HCT116 (cell line): ENCODE measurements around the gene NT5C3B. TPM values are rescaled to one million over a fixed set of nuclear protein-coding genes. Genes with fewer than 3 reads are reported as not detected.

Experiments used
- ATAC-seq: fragments of 200-7000 bp; cut with Tn5 transposase; 2 replicates; pipeline ENCODE4 v1.9.1; 2020; ENCODE audit warnings: mild to moderate bottlenecking, moderate library complexity
- BruUV-seq: library from RNA; stranded (reverse); fragments of 400-500 nt; replicated peaks from 2 replicates; lab custom pipeline; 2021; lab: Mats Ljungman, UMichigan
- CTCF ChIA-PET: fragments of 300-600 bp; sonication (Branson Sonifier 250); formaldehyde crosslinking; loops from one replicate; lab custom pipeline; 2021; ENCODE audit warnings: antibody characterized with exemption; lab: Charles Lee
- POLR2A ChIA-PET: fragments of 300-600, 350-600 bp; sonication (Branson Sonifier 250); formaldehyde crosslinking; loops from one replicate; lab custom pipeline; 2021; ENCODE audit warnings: antibody characterized with exemption; lab: Charles Lee
- RAD21 ChIA-PET, 2 experiments: fragments of 300-600 bp; sonication (Branson Sonifier 250); formaldehyde crosslinking; loops; one replicate each; lab custom pipeline; 2023; ENCODE audit warnings: low total read pairs in 2 of 2; ENCODE audit not compliant: uncharacterized antibody in 2 of 2, unreplicated experiment in 2 of 2, low non-redundant PET in 1 of 2; lab: Charles Lee
- DNase-seq: peaks from one replicate; pipeline ENCODE4 v3.0.0-alpha.2; 2010; ENCODE audit warnings: low read depth, low spot score
- H2AFZ ChIP-seq: fragments of 200-600 bp; shearing (Covaris generic), sonication (generic); 2 replicates; pipeline ENCODE4 v1.6.1; 2017; ENCODE audit warnings: low read depth, mixed run types, mixed read lengths, antibody characterized with exemption, low read length; ENCODE audit not compliant: poor library complexity, severe bottlenecking
- H3K27ac ChIP-seq: 2 replicates; pipeline ENCODE4 v1.5.1; 2012; ENCODE audit warnings: low read depth, low read length
- H3K27me3 ChIP-seq: fragments of 200-600 bp; sonication (generic); 2 replicates; pipeline ENCODE4 v1.6.1; 2016; ENCODE audit warnings: mixed run types, low read length, mixed read lengths; ENCODE audit not compliant: insufficient read depth
- H3K36me3 ChIP-seq, 2 experiments: fragments of 200-500 bp in 1 of 2; fragments of 200-600 bp in 1 of 2; sonication (Bioruptor generic) in 1 of 2; sonication (generic) in 1 of 2; 2 replicates each; pipeline versions ENCODE4 v1.5.1 to v1.6.1; 2014 to 2016; ENCODE audit warnings: low read length in 2 of 2, inconsistent platforms in 1 of 2, mixed read lengths in 1 of 2, mixed run types in 1 of 2; ENCODE audit not compliant: insufficient read depth in 2 of 2, control insufficient read depth in 1 of 2
- H3K4me1 ChIP-seq, 2 experiments: fragments of 200-600 bp in 1 of 2; sonication (generic) in 1 of 2; 2 replicates each; pipeline versions ENCODE4 v1.5.1 to v1.6.1; 2012 to 2017; ENCODE audit warnings: low read length in 2 of 2, inconsistent platforms in 1 of 2, mild to moderate bottlenecking in 1 of 2, mixed read lengths in 1 of 2, mixed run types in 1 of 2, moderate library complexity in 1 of 2; ENCODE audit not compliant: insufficient read depth in 2 of 2, control insufficient read depth in 1 of 2
- H3K4me2 ChIP-seq: fragments of 200-600 bp; sonication (generic); 2 replicates; pipeline ENCODE4 v1.6.1; 2017; ENCODE audit warnings: mixed run types, low read length, mixed read lengths
- H3K4me3 ChIP-seq, 2 experiments: fragments of 200-600 bp in 1 of 2; sonication (generic) in 1 of 2; replicated peaks in 1 of 2; 2 replicates each; pipeline ENCODE4 v1.5.1; 2011 to 2016; ENCODE audit warnings: low read length in 2 of 2, control low read depth in 1 of 2, low read depth in 1 of 2, mild to moderate bottlenecking in 1 of 2, mixed read lengths in 1 of 2, mixed run types in 1 of 2
- H3K79me2 ChIP-seq: fragments of 200-600 bp; sonication (generic); 2 replicates; pipeline ENCODE4 v1.6.1; 2017; ENCODE audit warnings: mild to moderate bottlenecking, mixed run types, low read length, moderate library complexity, mixed read lengths; ENCODE audit not compliant: insufficient read depth
- H3K9ac ChIP-seq: fragments of 200-600 bp; sonication (generic); 2 replicates; pipeline ENCODE4 v1.6.1; 2016; ENCODE audit warnings: low read length, mixed read lengths
- H3K9me2 ChIP-seq: fragments of 200-600 bp; sonication (generic), shearing (Covaris generic); 2 replicates; pipeline ENCODE4 v1.6.1; 2017; ENCODE audit warnings: mixed run types, mild to moderate bottlenecking, moderate library complexity; ENCODE audit not compliant: insufficient read depth
- H3K9me3 ChIP-seq, 2 experiments: fragments of 200-500 bp in 1 of 2; fragments of 200-600 bp in 1 of 2; sonication (Bioruptor generic) in 1 of 2; sonication (generic) in 1 of 2; 2 replicates each; pipeline ENCODE4 v1.6.1; 2014 to 2017; ENCODE audit warnings: low read length in 2 of 2, mixed read lengths in 2 of 2, inconsistent platforms in 1 of 2, low read depth in 1 of 2, mild to moderate bottlenecking in 1 of 2, mixed run types in 1 of 2, moderate library complexity in 1 of 2; ENCODE audit not compliant: control insufficient read depth in 1 of 2, insufficient read depth in 1 of 2
- H4K20me1 ChIP-seq: fragments of 200-600 bp; sonication (generic), shearing (Covaris generic); 2 replicates; pipeline ENCODE4 v1.6.1; 2017; ENCODE audit warnings: mixed run types, mild to moderate bottlenecking, moderate library complexity; ENCODE audit not compliant: insufficient read depth
- CTCF ChIP-seq, 3 experiments: fragments of 200-600 bp in 1 of 3; sonication (generic) in 1 of 3; IDR thresholded peaks in 2 of 3; conservative IDR thresholded peaks in 1 of 3; 2 replicates each; pipeline ENCODE4 v1.5.1; 2012 to 2017; ENCODE audit warnings: low read depth in 2 of 3, low read length in 2 of 3, antibody characterized with exemption in 1 of 3, borderline replicate concordance in 1 of 3, control low read depth in 1 of 3, mild to moderate bottlenecking in 1 of 3, mixed read lengths in 1 of 3, mixed run types in 1 of 3, moderate library complexity in 1 of 3; ENCODE audit not compliant: insufficient read depth in 1 of 3
- ELF1 ChIP-seq: IDR thresholded peaks from 2 replicates; pipeline ENCODE4 v1.6.1; 2012; ENCODE audit warnings: low read depth, borderline replicate concordance
- EZH2phosphoT487 ChIP-seq: fragments of 200-600 bp; IDR thresholded peaks from 2 replicates; pipeline ENCODE4 v1.6.1; 2018; ENCODE audit warnings: antibody characterized with exemption, borderline replicate concordance
- FOSL1 ChIP-seq: IDR thresholded peaks from 2 replicates; pipeline ENCODE4 v1.6.1; 2012; ENCODE audit warnings: low read depth
- JUND ChIP-seq: IDR thresholded peaks from 2 replicates; pipeline ENCODE4 v1.6.1; 2012
- MAX ChIP-seq: IDR thresholded peaks from 2 replicates; pipeline ENCODE4 v1.6.1; 2012
- POLR2AphosphoS5 ChIP-seq: IDR thresholded peaks from 2 replicates; pipeline ENCODE4 v1.6.1; 2011; ENCODE audit warnings: mild to moderate bottlenecking, low read depth, low read length, moderate library complexity
- RAD21 ChIP-seq: IDR thresholded peaks from 2 replicates; pipeline ENCODE4 v1.6.1; 2012; ENCODE audit warnings: low read depth, mild to moderate bottlenecking
- SP1 ChIP-seq: IDR thresholded peaks from 2 replicates; pipeline ENCODE4 v1.6.1; 2012; ENCODE audit warnings: low read depth
- TCF7L2 ChIP-seq: IDR thresholded peaks from 2 replicates; pipeline ENCODE4 v1.7.0; 2011; ENCODE audit warnings: borderline replicate concordance, inconsistent platforms; ENCODE audit not compliant: insufficient read depth, insufficient read length; ENCODE audit errors: extremely low read depth
- YY1 ChIP-seq: IDR thresholded peaks from 2 replicates; pipeline ENCODE4 v1.6.1; 2011; ENCODE audit warnings: low read length, low read depth, moderate library complexity, mild to moderate bottlenecking; ENCODE audit not compliant: insufficient replicate concordance; ENCODE audit errors: extremely low read depth
- ZFX ChIP-seq: fragments of 450-650 bp; IDR thresholded peaks from 2 replicates; pipeline ENCODE4 v1.6.1; 2017
- ZNF274 ChIP-seq: fragments of 200-500 bp; sonication (Bioruptor generic); IDR thresholded peaks from 2 replicates; pipeline ENCODE4 v1.6.1; 2014; ENCODE audit warnings: mild to moderate bottlenecking, low read depth, low read length, inconsistent platforms
- intact Hi-C: fragments of 100-400 bp; cut with micrococcal nuclease; formaldehyde crosslinking; loops from 2 replicates; pipeline ENCODE4 v1.10.0; 2022
- total RNA-seq: library from RNA; stranded (reverse); gene quantifications from one replicate; pipeline ENCODE4 v1.2.1, GENCODE V29; 2021; ENCODE audit not compliant: unreplicated experiment
- TF ChIP-seq, protein P1 (sequence below): IDR thresholded peaks from 2 replicates; pipeline ENCODE4 v1.6.1; 2012; ENCODE audit warnings: low read depth
- TF ChIP-seq, protein P2 (sequence below): IDR thresholded peaks from 2 replicates; pipeline ENCODE4 v1.6.1; 2012

The NT5C3B gene
- total RNA-seq, 1 experiment from 2014 or later = 110 TPM

DNA sequence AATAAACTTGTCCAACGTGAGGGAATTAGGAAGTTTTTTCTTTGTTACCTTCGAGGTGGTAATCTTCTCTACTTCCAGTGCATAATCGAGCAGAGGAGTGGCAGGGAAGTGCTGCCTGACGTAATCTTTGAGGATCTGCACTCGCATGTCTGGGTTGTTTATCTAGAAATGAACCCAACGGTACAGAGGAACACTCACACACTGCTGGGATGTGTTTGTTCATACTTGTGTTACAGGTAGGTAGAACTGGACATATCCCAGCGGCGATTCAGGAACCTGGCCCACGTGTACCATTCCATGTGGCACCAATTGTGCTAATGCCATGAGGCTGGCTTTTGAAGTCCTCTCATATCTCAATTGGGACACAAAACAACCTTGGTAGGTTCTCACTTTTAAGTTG is 33.4 kb upstream of the NT5C3B start:
- H3K36me3 ChIP-seq = peaks cover 36 to 43% of the 10 kb centered on the region in 2 experiments
- ChIA-PET CTCF (no interaction called here), POLR2A (no interaction called here), RAD21 (no interaction called here)
- no peaks in the 10 kb centered on the region for H3K9me2 ChIP-seq
- no peak overlapping the region for H3K4me3 ChIP-seq
- no peaks in the 10 kb centered on the region for H3K27me3 ChIP-seq
- no peak overlapping the region for H3K9ac ChIP-seq
- no peak for DNase-seq
- TF ChIP-seq, protein P1, sequence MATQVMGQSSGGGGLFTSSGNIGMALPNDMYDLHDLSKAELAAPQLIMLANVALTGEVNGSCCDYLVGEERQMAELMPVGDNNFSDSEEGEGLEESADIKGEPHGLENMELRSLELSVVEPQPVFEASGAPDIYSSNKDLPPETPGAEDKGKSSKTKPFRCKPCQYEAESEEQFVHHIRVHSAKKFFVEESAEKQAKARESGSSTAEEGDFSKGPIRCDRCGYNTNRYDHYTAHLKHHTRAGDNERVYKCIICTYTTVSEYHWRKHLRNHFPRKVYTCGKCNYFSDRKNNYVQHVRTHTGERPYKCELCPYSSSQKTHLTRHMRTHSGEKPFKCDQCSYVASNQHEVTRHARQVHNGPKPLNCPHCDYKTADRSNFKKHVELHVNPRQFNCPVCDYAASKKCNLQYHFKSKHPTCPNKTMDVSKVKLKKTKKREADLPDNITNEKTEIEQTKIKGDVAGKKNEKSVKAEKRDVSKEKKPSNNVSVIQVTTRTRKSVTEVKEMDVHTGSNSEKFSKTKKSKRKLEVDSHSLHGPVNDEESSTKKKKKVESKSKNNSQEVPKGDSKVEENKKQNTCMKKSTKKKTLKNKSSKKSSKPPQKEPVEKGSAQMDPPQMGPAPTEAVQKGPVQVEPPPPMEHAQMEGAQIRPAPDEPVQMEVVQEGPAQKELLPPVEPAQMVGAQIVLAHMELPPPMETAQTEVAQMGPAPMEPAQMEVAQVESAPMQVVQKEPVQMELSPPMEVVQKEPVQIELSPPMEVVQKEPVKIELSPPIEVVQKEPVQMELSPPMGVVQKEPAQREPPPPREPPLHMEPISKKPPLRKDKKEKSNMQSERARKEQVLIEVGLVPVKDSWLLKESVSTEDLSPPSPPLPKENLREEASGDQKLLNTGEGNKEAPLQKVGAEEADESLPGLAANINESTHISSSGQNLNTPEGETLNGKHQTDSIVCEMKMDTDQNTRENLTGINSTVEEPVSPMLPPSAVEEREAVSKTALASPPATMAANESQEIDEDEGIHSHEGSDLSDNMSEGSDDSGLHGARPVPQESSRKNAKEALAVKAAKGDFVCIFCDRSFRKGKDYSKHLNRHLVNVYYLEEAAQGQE = no peak
- TF ChIP-seq JUND (no peak), POLR2AphosphoS5 (no peak), TCF7L2 (no peak), ZNF274 (no peak), SP1 (no peak), YY1 (no peak), ZFX (no peak), ELF1 (no peak), FOSL1 (no peak), RAD21 (no peak), CTCF (IDR thresholded peaks at IDR 0.05 in 2 of 3, conservative IDR thresholded peaks at IDR 0.05 in 1 of 3; ENCODE audit: borderline replicate concordance in 1 of 3, insufficient read depth in 1 of 3, low read depth in 2 of 3, low read length in 2 of 3) (no peak), EZH2phosphoT487 (no peak), MAX (no peak)
- TF ChIP-seq, protein P2, sequence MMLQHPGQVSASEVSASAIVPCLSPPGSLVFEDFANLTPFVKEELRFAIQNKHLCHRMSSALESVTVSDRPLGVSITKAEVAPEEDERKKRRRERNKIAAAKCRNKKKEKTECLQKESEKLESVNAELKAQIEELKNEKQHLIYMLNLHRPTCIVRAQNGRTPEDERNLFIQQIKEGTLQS = no peak
- H3K9me3 ChIP-seq = no peaks in the 10 kb centered on the region
- no peaks in the 10 kb centered on the region for H4K20me1 ChIP-seq
- H3K27ac ChIP-seq = no peak overlapping the region
- H2AFZ ChIP-seq = no peak overlapping the region
- peaks cover 7% of the 10 kb centered on the region for H3K79me2 ChIP-seq
- intact Hi-C loops = no loop called here
- BruUV-seq = no TSS peak
- no peak for ATAC-seq
- peaks cover 0 to 5% of the 10 kb centered on the region in 2 experiments; a peak in 2 of 4 replicates for H3K4me1 ChIP-seq
- no peak overlapping the region for H3K4me2 ChIP-seq
